HG03439 (cell line): ENCODE measurements around the gene ZNF827.
"Not testable (repeated sequence)": the region's sequence is repeated elsewhere in the genome, so short reads cannot be mapped to it uniquely, and the experiment has no call there.

Source experiments
- ATAC-seq: cut with Tn5 transposase; IDR thresholded peaks from one replicate; pipeline ENCODE4 v1.9.1; 2021; ENCODE audit warnings: mild to moderate bottlenecking, moderate library complexity; ENCODE audit not compliant: unreplicated experiment

The ZNF827 gene

DNA sequence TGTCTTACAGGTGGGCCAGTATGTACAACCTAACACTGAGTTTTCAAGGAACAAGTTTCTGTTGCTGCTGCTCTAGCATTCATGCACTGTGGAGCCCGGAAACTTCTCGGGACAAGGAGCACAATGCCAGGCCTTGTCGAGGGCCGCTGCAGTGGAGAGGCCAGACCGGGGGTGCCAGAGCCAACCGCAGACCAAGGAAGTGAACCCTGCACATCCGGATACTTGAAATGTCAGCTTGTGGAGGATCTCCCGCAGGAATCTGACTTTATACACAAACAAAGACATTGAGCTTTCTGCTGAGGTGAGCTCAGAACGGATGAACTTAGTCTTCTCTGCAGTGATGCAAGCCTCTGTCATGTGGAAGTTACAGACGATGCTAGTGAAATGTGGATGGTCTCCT lies 99.5 kb downstream of the ZNF827 start:
- ATAC-seq: no peak

DNA sequence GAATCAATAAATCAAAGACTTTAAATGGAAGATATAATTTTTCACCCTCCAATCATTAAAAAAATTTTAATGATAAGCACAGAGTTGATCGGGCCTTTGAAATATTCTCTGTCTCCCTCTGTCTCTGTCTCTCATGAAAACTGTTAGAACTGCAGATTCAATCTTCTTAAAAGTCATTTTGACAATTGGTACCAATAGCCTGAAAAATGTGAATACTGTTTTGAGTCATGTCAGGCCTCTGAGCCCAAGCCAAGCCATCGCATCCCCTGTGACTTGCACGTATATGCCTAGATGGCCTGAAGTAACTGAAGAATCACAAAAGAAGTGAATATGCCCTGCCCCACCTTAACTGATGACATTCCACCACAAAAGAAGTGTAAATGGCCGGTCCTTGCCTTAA lies 106.2 kb downstream of the ZNF827 start:
- not testable (repeated sequence) for ATAC-seq

DNA sequence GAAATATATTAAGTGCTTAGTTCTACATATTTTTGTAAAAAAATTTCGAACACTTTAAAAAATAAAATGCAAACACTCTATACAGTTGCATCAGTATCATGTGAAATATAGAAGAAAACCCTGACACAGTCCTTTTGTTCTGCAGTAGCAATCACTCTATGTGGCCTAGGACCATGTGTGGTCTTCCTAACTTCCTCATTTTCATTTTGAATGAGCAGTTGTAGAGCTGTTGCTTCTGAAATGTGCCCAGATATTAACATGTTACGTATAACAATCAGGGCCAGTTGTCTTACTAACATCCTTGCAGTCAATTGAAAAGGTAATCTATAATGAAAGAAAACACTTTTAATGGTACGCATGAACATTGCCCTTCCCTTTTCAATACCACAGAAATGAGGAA lies 107.9 kb downstream of the ZNF827 start:
- peak; percentile 38 for ATAC-seq

DNA sequence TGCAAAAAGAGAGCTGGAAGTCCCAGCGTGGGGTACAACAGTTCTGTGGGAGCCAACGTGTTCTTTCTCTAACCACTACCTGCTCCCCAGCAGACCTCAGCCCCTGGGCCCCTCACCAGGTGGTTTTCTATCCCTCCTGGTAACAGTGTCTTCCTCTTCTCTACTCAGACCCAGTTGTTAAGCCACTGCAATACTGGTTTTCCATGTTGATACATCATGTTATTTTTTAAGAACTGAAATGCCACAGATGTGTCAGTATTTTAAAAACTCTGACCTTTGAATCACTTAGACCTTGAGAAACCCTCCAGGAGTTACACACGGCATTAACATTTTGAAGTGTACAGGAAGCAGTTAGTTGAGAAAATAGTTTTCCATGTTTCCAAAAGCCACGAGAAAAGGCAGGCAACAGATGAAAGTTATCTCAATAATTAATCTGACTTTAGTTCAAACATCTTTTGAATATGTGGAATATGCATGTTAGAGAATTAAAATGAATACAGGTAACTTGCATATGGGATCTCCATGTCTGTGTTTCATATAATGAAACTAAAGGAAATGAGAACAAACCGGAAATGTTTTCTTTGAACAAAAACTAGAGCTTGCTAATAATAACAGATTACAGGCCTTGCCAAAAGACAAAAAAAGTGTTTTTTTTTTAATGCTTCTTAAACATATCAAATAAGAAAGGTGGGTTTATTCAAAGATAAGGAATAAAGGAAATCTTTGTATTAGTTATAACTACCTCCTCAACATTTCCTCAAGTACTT lies 108.8 kb downstream of the ZNF827 start:
- no peak for ATAC-seq

DNA sequence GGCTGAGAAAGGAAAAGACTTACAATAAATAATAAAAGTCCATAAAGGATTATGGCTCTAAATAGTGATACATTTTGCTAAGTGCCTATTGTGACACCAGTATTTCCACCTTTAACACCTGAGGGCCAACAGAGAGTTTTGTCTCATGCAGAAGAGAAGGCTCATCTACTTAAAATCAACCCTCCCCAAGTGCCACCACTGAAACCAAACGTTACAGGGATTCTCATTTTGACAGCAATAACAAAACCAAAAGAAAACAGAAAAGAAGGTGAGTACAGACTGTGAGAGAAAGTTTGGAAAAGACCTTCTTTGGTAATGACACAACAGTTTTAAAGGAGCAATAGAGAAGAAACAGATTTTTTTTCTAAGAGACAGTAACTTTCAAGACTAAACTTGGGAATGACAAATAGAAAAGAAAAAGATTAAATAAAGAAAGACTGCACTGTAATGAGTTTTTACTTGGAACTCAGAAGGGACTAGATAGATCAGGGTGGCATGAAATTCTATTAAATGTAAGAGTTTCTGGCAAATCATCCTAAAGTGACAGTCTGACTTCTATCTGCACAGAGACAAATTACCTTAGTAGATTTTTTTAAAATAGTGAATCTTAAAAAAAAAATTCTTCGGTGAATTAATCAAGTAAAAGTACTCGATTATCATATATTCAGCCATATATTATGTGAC lies 109.7 kb downstream of the ZNF827 start:
- peak; percentile 83 for ATAC-seq

DNA sequence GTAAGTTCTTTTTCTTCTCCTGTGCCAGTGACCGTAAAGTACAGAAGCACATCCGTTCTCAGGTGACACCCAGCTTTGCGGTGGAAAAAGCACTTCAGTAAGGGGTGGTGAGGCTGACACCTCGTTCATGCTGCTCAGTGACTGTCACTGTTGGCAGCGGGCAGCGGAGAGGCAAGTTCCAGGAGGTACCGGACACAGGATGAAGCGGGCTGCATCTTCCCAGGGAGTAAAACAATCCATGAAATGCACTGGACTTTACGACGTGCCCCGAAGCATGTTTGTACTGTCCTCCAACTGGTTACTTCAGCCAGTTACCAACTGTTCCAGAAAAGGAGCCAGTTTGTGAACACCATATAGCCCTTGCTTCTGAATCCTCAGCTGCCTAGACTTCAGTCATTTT lies 110.7 kb downstream of the ZNF827 start:
- ATAC-seq: no peak

DNA sequence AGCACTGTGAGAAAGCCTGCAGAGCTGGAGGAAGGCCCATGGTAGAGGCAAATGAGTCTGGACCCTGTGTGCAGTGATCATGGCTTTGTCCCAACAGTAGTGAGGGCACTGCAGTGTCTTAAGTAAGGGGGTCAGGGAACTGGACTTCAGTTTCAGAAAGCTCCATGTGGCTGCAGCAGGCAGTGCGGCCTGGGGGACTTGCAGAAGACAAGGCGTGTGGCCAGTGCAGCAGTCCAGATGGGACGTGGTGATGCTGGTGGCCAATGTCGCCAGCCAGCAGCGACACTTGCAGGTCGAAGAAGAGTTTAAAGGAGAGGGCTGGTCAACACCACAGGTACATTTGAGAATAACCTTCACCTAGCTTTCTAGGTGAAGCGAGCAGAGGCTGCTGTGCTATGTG lies 113.4 kb downstream of the ZNF827 start:
- no peak for ATAC-seq

DNA sequence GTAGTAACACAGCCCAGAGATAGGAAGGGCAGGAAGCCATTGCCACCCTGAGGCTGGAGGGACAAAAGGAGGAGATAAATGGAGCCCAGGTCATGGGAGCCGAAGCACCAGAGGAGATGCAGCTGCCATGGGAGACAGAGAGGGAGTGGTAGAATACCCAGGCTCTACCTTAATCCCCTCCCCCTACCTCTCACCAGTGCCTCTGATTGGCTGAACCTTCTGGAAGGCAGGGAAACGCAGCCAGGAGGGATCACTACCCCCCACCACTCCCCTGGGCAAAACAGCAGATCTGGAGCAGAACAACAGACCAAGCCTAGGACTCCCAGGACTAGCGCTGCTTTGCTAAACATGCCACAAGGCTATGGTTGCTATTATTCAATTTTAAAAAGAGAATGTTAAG lies 114.2 kb downstream of the ZNF827 start:
- no peak for ATAC-seq

DNA sequence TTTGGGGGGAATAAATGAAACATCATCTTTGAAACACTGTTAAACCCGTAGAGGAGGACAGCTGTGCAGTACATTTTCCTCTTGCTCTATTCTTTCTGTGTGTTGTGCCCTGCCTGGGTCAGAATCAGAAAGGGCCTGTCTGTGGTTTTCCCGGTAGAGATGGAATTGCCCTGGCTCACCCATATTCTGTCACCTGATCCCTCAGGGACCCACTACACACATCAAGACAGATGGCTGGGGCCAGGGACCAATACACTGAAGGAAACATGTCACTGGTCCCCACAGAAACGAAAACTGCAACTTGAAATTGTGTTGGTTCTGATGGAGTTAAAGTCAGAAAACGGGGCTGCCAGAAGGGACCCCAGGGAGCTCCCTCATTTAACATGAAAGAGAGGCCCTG lies 114.9 kb downstream of the ZNF827 start:
- ATAC-seq: no peak

DNA sequence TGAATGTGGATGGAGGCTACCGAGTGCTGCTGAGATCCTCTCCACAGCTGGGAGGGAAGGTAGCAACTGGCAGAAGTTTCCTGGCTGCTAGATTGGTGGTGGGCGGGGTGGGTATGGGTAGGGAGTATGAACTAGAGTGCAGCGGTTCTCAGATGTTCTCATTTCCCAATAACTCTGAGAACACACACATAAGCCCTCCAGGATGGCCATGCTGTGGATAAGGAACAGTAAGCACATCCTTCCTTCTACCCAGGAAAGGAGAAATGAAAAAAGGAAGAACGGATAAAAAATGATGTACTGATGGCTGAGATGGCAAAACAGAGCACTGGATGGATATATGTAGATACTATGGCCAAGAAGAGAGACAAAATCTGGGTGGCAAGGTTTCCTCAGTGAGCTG lies 116.0 kb downstream of the ZNF827 start:
- ATAC-seq: no peak

DNA sequence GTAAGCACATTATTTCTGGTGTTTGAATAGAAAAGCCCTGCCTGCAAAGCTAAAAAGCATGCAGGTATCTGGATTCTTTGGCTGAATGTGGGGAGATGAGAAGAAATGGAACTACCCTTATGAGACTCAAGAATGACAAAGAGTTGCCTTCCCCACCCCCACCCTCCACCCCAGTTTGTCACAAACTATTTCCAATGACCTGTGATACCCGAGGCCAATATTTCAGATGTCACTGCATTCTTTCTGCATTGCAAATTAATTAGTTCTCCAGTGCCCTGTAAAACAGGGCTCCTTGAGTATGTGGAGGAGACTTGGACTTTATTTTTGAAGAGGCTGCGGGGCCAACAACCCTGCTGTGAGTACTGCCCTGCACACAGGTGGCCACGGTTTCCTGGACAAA lies 116.4 kb downstream of the ZNF827 start:
- ATAC-seq: no peak

DNA sequence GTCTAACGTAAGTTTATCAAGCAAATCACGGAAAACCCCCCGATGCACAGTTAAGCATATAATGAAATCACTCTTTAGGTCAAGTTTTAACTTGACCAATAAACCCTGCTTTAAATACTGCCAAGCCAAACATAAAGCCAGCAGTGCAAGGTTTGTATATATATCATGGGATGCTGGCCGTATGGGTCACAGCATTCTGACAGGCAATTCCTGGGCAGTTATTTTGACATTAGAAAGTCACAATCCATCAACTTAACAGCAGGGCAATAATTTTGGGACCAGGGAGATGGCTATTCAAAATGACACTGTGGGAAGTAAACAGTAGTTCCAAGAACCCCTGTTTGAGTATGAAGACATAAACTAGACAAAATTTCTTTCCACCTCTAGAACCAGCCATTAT lies 116.9 kb downstream of the ZNF827 start:
- ATAC-seq: no peak

DNA sequence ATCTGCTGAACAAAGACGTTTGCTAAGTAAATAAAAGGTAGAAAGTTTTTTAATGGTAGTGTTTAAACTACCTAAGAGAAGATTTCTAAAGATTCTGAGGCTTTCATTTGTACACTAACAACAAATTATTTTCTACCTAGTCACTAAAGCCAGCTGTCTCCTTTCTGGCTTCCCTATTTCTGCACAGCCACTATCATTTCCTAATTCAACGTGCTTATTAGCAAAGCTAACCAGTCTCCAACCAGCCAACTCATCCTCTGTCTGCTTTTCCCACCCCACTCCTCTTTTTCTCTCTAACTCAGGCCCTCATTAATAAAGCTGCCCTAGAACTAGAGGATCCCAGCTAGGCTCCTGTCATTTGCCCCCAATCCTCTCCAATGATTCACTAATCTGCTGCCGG lies 118.2 kb downstream of the ZNF827 start:
- ATAC-seq: no peak

DNA sequence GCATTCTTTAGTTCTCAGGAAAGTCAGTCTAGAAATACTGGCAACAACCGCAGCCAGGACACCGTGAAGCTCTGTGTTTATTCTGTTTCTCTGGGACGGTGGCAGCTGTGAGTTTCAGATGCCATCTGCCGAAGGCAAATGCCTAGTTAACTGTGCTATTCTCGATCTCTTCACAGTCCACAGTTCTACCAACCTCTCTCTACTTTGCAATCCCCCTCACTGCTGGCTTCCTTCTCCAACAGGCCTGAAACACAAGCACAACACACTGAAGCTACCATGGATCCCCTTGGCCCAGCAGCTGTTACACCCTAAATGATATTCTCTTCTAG lies 118.8 kb downstream of the ZNF827 start:
- ATAC-seq: no peak

DNA sequence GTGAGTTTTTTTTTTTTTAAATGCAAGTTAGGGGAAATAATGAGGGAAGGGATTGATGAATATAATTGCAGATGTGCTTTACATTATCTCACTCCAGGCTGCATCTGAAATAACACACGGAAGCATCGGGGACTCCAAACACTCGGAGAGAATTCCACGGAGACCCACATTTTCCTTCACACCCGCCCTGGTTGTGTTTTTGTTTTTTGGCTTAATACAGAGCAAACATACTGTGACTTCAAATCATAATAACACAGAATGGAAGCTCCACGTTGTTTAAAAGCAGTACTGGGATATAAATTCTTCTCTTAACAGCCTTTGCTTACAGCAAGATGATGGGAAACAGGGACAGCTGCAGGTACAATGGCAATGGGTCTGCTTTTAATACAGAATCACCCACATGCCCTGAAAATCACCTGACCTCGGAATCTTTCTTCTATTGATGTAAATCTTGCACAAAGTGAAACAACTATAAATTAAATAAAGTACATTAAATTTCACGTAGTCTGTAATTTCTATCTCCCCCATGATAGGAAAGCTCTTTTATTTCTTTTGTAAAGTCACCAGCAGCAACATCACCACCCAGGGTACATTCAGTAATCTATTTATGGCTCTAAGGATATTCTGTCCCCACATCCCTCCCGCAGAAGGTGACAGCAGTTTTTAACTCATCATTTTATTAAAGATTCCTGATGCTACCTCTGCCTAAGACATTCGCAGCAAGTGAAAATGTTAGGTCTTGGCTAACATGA lies 119.3 kb downstream of the ZNF827 start:
- ATAC-seq: no peak

DNA sequence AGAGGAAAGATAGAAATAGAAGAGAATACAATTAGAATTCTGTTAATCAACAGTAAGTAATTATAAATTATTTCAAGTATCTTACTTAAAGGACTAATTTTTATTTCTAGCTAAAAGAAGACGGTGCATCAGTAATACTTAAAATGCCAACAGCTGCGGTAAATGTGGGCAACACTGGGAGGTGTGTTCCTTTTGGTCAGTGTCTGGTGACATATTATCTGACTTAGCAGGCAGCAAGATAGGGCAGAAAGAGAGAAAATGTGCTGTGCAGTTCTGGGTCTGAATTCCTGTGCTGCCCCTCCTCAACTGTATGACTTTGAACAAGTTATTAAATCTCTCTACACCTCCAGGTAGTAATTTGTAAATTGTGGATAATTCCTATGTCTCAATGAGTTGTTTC lies 120.6 kb downstream of the ZNF827 start:
- ATAC-seq: no peak

DNA sequence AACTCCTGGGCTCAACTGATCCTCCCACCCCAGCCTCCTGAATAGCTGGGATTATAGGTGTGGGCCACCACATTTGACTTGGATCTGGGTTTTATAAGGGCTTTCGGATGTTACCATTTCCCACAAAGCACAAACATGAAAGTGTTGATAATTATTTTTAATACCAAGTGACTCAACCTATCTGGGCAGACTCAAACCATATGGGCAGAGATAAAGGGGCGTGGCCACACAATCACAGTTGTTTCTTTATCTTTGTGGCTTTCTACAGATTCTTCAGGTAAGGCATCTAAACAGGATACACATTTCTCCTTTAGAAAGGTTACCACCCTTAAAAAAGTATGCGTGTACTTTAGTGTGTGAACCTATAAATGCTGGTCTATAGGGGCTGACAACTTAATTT lies 122.5 kb downstream of the ZNF827 start:
- no peak for ATAC-seq

DNA sequence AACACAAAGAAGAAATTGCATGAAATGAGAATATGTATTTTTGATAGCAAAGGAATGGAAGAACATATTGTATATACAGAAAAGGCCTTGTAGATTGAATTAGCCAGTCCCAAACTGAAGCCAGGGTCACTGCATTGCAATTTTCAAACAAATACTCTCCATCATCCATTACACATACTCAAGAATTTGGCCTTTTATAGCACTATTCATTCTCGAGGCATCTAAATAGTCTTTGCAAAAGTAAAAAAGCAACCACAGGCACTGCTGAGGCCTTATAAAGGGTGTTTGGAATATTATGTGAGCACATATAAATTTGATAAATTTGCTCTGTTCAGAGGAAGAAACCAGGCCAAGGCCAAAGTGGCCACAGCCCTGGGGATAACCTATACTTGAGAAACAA lies 123.0 kb downstream of the ZNF827 start:
- ATAC-seq: no peak

DNA sequence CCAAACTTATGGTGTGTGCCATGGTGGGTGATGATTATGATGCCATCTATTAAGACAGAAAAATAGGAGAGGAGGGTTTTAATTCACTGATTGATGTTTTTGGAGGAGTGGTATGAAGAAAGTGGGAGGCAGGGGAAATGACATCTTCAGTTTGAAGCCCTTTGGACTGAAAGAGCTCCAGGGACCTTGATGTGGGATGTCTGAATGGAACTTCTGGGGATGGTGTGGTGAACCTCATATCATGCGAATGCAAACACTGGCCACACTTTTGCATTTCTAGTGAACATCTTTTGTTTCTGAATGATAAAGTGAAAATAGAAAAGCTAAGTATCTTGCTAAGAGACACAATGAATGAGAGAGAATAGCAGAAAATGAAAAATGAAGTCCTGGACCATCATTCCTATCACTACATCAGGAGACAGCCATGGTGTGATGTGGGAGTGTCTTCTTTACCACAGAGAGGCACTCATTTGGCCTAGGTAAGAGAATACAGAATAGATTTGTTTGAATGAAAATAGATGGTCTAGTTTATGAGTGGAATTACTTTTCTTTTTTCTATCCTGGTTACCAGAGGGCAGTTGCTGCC lies 123.5 kb downstream of the ZNF827 start:
- ATAC-seq: no peak

DNA sequence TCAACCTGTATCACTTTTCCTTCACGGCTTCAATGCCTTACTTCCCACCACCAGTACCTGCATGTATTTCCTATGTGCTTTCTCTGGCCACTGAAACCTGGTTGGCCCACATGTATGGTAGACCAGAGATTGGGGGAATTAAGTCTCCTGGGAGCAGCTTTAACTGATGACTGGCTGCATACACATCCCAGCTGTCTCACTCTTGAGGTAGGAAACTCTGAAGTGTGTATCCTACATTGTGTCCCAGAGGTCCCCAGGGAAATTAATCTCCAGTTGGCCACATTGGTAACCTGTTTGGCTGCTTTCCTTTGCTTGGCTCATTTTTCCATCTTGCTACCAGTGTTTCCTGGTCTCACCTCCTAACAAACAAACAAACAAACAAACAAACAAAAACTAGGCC lies 124.4 kb downstream of the ZNF827 start:
- no peak for ATAC-seq

DNA sequence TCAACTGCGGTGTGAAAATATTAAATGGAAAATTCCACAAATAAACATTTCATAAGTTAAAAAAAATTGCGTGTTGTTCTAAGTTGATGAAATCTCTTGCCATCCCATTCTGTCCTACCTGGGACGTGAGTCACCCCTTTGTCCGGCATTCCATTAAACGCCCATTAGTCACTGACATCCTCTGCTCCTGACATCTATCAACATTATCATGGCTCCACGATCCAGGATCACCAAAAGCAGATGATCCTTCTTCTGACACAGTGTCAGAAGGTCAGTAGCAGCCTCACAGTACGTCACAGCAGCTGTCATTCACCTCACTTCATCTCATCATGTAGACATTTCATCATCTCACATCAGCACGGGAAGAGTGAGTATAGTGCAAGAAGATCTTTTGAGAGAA lies 125.7 kb downstream of the ZNF827 start:
- no peak for ATAC-seq
